GM12801 (cell line): ENCODE results near the gene GIGYF2.

ENCODE experiments used
- TF ChIP-seq, protein P1 (sequence below): IDR thresholded peaks from one replicate; pipeline ENCODE4 v1.5.1; 2011; ENCODE audit warnings: control low read depth; ENCODE audit not compliant: insufficient read length; ENCODE audit errors: extremely low read depth

The GIGYF2 gene

DNA sequence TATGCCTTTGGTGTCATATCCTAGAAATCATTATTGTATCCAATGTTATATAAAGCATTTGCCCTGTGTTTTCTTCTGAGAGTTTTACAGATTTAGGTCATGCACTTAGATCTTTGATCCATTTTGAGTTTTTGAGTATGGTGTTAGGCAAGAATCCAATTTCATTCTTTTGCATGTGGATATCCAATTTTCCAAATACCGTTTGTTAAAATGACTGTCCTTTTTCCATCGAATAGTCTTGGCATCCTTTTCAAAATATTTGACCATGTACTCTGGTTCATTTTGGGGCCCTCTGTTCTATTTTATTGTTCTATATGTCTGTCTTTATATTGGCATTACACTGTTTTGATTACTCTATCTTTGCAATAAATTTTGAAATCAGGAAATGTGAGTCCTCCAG is 103.0 kb downstream of the GIGYF2 start:
- TF ChIP-seq, protein P1, sequence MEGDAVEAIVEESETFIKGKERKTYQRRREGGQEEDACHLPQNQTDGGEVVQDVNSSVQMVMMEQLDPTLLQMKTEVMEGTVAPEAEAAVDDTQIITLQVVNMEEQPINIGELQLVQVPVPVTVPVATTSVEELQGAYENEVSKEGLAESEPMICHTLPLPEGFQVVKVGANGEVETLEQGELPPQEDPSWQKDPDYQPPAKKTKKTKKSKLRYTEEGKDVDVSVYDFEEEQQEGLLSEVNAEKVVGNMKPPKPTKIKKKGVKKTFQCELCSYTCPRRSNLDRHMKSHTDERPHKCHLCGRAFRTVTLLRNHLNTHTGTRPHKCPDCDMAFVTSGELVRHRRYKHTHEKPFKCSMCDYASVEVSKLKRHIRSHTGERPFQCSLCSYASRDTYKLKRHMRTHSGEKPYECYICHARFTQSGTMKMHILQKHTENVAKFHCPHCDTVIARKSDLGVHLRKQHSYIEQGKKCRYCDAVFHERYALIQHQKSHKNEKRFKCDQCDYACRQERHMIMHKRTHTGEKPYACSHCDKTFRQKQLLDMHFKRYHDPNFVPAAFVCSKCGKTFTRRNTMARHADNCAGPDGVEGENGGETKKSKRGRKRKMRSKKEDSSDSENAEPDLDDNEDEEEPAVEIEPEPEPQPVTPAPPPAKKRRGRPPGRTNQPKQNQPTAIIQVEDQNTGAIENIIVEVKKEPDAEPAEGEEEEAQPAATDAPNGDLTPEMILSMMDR: no peak

DNA sequence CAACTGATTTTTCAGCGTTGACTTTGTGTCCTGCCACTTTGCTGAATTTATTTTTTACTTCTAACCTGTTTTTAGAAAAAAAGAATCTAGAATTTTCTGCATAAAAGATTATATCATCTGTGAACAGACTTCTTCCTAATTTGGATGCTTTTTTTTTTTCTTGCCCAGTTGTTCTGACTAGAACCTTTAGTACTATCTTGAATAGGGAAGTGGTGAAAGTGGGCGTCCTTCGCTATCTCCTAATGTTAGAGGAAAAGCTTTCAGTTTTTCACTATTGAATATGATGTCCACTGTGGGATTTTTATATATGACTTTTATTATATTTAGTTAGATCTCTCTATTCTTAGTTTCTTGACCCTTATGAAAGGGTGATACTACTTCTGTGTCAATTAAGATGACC is 105.0 kb downstream of the GIGYF2 start:
- TF ChIP-seq, protein P1: no peak

DNA sequence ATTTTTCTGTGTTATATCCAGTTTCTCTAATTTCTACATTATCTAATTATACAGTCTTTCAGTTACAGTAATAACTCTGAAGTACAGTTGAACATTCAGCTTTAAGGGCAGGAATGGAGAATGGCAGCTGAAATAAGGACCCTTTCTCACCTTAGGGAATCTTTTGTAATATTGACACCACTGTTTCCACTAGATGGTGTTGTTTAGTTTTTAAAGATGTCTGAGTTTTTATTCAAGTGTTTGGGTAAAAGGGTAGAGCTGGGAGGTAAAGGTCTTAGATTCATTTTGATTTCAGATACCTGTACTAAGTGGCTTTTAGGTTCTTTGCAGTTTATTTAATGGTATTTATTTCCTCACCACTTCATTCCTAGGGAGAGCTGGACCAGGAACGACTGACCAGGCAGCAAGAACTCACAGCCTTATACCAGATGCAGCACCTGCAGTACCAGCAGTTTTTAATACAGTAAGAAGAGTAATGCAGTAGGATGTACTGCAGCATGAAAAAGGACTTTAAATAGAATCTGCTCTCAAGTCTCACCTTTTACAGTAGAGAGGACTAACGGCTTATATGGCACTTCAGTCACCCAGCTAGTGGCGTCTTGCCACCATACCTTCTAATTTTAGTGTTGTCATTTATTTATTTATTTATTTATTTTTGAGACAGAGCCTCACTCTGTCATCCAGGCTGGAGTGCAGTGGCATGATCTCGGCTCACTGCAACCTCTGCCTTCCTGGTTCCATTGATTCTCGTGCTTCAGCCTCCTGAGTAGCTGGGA is 112.4 kb downstream of the GIGYF2 start:
- TF ChIP-seq, protein P1: no peak

DNA sequence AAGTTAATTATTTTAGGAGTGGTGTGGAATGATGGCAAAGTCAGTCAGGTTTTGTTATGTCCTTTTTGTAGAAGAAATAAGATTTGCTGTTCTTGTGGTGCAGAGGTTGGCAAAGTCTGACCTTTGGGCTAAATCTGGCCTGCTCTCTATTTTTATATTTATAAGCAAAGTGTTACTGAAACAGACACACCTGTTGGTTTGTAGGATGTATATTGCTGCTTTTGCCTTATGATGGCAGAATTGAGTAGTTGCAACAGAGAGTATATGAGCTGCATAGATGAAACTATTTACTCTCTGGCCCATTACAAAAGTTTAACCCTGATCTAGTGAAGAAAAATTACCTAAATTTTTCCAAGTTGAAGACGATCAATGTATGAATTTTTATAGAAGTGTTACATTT is 113.3 kb downstream of the GIGYF2 start:
- TF ChIP-seq, protein P1: no peak

DNA sequence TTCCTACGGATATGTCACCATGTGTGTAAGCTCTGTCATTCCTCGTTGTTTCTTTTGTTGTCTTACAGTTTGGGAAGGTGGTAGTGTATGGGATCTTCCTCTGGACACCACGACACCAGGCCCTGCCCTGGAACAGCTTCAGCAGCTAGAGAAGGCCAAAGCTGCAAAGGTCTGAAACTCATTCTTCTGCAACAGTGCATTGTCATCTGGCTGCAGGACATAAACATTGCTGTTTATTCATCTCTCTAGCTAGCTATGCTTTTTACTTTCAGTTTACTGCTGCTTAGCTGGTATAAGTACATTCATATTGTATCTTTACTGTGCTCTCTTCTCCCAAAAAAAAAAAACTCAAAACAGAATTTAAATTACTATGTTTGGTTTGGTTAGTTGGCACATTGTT is 118.4 kb downstream of the GIGYF2 start:
- TF ChIP-seq, protein P1: no peak

DNA sequence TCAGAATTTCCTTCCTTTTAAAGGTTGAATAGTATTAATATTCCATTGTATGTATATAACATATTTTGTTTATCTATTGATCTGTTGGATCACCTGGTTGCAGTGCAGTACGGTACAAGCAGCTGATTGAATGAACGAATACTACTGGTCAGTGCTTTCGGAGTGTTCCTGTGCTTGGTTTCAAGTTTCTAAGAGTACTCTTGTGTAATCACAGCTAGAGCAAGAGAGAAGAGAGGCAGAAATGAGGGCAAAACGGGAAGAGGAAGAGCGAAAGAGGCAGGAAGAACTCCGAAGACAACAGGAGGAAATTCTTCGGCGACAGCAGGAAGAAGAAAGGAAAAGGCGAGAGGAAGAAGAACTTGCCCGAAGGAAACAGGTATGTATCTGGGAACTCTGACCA is 119.5 kb downstream of the GIGYF2 start:
- TF ChIP-seq, protein P1: no peak

DNA sequence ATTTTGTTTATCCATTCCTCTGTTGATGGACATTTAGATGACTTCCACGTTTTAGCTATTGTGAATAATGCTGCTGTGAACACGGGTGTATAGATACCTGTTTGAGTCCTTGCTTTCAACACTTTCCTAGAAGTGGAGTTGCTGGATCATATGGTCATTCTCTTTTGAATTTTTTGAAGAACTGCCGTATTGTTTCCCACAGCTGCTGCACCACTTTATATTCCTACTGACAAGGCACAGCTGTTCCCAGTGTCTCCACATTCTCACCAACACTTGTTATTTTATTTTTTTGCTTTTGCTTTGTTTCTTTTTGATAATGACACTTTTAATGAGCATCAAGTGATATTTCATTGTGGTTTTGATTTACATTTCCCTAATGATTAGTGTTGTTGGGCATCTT is 120.6 kb downstream of the GIGYF2 start:
- TF ChIP-seq, protein P1: no peak

DNA sequence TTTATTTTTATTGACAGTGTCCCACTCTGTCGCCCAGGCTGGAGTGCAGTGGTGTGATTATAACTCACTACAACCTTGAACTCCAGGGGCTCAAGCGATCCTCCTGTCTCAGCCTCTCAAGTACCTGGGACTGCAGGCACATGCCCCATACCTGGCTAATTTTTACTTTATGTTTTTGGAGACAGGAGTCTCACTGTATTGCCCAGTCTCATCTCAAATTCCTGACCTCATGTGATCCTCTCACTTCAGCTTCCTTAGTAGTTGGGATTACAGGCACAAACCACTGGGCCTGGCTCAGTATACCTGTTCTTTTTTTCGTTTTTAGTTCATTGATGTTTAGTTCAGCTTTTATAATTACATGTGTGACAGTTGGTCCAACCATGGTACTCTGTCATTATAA is 132.9 kb downstream of the GIGYF2 start:
- TF ChIP-seq, protein P1: no peak
